Measurements from ENCODE around the gene OLFM4.

GRCh38 chr13:53042877-53043276 lies 14.3 kb downstream of the OLFM4 start:
- TF ChIP-seq KDM1A (IDR thresholded peaks at IDR 0.05; ENCODE audit: borderline replicate concordance, low read length) (no peak), POLR2A (IDR thresholded peaks at IDR 0.05; ENCODE audit: control extremely low read depth in 1 of 2, low read depth in 2 of 2, low read length in 2 of 2) (no peak), POLR2AphosphoS5 (IDR thresholded peaks at IDR 0.05; ENCODE audit: low read depth, low read length) (no peak), ASH2L (IDR thresholded peaks at IDR 0.05; ENCODE audit: low read length) (no peak), CTCF (IDR thresholded peaks at IDR 0.05; ENCODE audit: control extremely low read depth in 1 of 3, insufficient read depth in 1 of 3, low read depth in 1 of 3, low read length in 3 of 3) (no peak), RAD21 (IDR thresholded peaks at IDR 0.05 in 1 of 2, conservative IDR thresholded peaks at IDR 0.05 in 1 of 2; ENCODE audit: low read depth in 2 of 2, low read length in 2 of 2) (no peak), TAF7 (optimal IDR thresholded peaks at IDR 0.05; ENCODE audit: borderline replicate concordance, low read depth, low read length) (no peak), ZNF274 (IDR thresholded peaks at IDR 0.05; ENCODE audit: borderline replicate concordance, extremely low read depth, low read length) (no peak), JUN (IDR thresholded peaks at IDR 0.05; ENCODE audit: low read depth, low read length) (no peak)
- TF ChIP-seq, protein P1, sequence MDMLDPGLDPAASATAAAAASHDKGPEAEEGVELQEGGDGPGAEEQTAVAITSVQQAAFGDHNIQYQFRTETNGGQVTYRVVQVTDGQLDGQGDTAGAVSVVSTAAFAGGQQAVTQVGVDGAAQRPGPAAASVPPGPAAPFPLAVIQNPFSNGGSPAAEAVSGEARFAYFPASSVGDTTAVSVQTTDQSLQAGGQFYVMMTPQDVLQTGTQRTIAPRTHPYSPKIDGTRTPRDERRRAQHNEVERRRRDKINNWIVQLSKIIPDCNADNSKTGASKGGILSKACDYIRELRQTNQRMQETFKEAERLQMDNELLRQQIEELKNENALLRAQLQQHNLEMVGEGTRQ (IDR thresholded peaks at IDR 0.05; ENCODE audit: low read length): no peak
